GM19455 (cell line): ENCODE measurements around the gene RNF126.
"Not testable (repeated sequence)": the region's sequence is repeated elsewhere in the genome, so short reads cannot be mapped to it uniquely, and the experiment has no call there.

ENCODE experiments used
- ATAC-seq: cut with Tn5 transposase; IDR thresholded peaks from one replicate; pipeline ENCODE4 v1.9.1; 2021; ENCODE audit not compliant: unreplicated experiment

RNF126 gene

DNA sequence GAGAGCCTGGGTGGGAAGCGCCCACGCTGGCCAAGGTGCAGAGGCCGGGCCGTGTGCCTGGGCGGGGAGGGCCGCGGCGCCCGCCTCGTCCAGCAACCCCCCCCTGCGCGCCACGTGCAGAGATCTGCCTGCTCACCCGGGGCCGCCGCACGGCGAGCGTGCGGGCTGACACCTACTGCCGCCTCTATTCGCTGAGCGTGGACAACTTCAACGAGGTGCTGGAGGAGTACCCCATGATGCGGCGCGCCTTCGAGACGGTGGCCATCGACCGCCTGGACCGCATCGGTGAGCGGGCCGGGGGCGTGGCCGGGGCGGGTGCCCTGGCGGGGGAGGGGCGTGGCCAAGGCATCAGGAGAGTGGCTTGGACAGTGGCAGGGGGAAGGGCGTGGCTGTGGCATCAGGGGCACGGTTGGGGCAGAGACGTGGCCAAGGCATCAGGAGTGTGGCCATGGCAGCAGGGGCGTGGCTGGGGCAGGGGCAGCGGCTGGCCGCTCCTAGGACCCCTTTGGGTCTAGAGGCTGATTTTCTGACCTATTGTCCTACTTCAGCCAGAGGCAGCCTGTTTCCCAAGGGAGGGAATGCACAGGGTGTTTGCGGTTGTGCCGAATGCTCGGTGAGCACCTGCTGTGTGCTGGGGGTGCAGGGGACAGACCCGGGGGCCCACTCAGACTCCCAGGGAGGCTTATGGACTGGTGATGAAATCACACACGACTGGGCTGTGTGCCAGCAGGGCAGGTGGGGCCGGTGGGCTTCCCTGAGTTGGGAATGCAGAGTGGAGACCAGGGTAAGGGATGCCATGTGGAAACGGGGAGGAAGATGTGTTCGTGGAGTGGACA, 49.1 kb downstream of the RNF126 start:
- ATAC-seq, result no peak

GRCh38 chr19:612941-613340, 50.1 kb downstream of the RNF126 start:
- ATAC-seq, result no peak

GRCh38 chr19:611481-611868, 51.5 kb downstream of the RNF126 start:
- no peak for ATAC-seq

- no peak for ATAC-seq
These were observed 52.1 kb downstream of the RNF126 start for GRCh38 chr19:610801-611480.

DNA sequence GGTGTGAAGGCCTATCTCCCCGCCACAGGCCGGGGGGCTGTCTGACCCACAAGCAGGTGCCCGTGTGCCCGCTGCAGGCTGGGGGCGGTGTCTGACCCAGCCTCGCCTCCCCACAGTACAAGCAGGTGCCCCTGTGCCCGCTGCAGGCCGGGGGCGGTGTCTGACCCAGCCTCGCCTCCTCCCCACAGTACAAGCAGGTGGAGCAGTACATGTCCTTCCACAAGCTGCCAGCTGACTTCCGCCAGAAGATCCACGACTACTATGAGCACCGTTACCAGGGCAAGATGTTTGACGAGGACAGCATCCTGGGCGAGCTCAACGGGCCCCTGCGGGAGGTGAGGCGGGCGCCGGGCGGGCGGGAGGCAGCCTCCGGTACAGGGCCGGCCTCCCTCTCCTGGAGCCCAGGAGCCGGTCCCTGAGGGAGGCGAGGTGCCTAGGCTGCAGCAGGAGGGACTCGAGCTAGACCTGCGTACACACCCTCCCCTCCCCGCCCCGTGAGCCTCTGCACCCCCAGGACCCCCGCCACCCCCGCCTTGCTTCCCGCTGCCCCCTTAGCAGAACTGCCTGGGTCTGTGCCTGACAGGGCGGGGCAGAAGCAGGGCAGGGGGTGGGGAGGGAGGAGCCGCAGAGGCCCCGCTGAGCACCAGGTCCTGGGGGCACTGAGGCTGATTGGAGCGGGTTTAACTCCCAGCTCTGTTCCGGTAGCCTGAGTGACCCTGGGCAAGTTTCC, 52.8 kb downstream of the RNF126 start:
- ATAC-seq, result no peak

- ATAC-seq, result no peak
These were observed 54.0 kb downstream of the RNF126 start for GRCh38 chr19:609004-609346.

DNA sequence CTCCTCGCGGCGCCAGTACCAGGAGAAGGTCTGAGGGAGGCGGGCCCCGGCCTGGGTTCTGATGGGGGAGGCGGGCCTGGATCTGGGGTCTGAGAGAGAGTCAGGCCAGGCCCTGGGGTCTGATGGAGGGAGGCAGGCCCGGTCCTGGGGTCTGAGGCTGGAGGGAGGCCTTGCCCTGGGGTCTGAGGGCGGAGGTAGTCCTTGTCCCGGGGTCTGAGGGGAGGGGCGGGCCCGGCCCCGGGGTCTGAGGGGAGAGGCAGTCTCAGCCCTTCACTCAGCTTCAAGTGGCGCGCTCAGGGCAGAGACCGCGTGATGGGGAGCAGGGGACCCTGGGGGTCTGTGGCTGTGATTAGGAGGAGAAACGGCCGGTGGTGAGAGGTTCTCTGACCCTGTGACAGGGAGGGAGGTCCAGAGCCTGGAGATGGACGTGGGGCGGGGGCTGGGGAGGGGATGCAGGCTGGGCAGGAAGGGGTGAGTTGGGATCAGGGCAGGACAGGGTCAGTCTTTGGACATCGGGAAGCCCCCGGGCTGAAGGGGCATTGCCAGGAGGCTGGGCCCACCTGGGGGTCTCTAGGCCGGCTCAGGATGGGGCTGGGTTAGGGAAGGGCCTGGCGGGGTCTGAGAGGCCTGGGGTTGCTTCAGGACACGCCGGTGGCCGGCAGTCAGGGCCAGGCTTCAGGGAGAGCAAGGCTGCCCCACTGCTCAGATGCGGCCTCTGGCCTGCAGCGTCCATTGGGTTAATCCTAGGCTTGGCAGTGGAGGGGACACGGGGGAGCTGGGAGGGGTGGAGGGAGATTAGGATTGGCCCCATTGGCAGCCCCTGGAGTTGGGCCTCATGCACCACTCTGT, 54.6 kb downstream of the RNF126 start:
- no peak for ATAC-seq

DNA sequence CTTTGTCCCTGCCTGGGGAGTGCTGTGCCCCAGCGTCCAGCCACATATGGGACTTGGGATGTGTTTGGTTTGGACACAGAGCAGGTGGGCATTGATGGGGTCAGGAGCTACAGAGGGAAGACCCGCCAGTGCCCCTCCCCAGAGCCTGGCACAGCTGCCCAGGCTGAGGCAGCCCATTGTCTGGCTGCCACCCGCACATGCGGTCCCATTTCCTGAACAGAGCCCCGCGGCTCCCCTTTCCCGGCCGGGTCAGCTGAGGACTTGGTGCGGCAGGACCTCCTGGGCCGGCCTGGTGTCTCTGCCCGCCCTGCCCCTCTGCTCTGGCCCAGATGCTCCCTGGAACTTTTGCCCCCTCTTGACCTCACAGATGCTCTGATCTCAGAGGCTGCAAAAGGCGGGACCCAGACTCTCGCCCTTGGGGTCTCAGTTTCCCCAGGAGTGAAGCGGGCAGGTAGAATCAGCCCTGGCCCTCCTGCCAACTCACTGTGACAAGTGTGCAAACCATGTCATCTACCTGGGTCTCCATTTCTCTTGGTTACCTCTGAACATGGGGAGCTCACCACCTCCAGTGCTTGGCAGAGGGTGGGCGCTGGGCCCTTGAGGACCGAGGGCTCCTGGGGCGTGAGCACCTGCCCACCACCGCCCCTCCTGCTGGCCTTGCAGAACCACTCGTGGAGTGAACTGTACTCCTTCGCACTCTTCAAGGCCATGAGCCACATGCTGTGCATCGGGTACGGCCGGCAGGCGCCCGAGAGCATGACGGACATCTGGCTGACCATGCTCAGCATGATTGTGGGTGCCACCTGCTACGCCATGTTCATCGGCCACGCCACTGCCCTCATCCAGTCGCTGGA, 55.5 kb downstream of the RNF126 start:
- no peak for ATAC-seq

- ATAC-seq, result not testable (repeated sequence)
These were observed 57.7 kb downstream of the RNF126 start for GRCh38 chr19:605061-605971.

DNA sequence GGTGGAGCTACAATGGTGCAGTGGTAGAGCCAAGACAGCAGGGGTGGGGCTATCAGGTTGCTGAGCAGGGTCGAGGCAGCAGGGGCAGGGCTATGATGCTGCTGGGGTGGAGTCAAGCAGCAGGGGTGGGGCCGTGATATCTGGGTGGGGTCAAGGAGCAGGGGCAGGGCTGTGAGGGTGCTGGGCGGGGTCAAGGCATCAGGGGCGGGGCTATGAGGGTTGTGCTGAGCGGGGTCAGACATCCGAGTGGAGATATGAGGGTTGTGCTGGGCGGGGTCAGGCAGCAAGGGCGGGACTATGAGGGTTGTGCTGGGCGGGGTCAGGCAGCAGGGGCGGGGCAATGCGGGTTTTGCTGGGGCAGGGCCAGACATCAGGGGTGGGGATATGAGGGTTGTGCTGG, 58.7 kb downstream of the RNF126 start:
- ATAC-seq, result no peak

DNA sequence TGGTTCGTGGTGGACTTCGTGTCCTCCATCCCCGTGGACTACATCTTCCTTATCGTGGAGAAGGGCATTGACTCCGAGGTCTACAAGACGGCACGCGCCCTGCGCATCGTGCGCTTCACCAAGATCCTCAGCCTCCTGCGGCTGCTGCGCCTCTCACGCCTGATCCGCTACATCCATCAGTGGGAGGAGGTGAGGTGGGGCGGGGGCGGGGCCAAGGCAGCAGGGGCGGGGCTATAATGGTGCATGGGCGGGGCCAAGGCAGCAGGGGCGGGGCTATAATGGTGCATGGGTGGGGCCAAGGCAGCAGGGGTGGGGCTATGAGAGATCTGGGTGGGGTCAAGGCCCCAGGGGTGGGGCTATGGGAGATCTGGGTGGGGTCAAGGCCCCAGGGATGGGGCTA, 59.2 kb downstream of the RNF126 start:
- not testable (repeated sequence) for ATAC-seq

DNA sequence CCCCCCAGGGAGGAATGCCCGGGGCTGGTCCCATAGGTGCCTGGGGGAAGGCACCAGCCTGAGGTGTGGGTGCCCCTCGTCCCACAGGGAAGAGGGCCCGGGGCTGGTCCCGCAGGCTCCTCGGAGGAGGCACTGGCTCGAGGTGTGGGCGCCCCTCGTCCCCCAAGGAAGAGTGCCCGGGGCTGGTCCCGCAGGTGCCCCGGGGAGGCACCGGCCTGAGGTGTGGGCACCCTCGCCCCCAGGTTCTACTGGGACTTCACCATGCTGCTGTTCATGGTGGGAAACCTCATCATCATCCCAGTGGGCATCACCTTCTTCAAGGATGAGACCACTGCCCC, 59.7 kb downstream of the RNF126 start:
- not testable (repeated sequence) for ATAC-seq

GRCh38 chr19:602391-603301, 60.4 kb downstream of the RNF126 start:
- ATAC-seq, result no peak

- ATAC-seq, result no peak
These were observed 61.2 kb downstream of the RNF126 start for GRCh38 chr19:601790-602189.

DNA sequence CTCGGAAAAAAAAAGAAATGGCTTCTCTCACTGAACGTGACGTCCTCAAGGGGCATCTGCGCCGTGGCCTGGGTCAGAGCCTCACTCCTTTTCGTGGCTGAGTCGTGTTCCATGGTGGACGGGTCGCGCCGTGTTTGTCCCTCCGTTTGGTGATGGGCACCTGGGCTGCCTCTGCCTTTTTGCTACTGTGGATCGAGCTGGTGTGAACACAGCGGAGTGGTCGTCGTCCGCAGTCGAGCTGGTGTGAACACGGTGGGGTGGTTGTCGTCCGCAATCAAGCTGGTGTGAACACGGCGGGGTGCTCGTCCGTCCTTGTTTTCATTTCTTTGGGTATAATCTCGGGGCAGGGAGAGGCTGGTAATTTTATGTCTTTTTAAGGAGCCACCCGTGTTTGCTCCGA, 61.7 kb downstream of the RNF126 start:
- ATAC-seq, result no peak
